ENCODE data around the gene LRRC8A. TPM values are rescaled to one million over a fixed set of nuclear protein-coding genes. Genes with fewer than 3 reads are reported as not detected.
A peak's percentile ranks its signal among the peaks of the same experiment; 100 is the strongest.

Gene LRRC8A
- total RNA-seq, 1 donor from 2014 or later, result 28.4 TPM

GRCh38 chr9:128899566-128900322 is 17.8 kb downstream of the LRRC8A start:
- H3K36me3 Mint-ChIP-seq (ENCODE audit: low read depth), result peaks cover 18% of the 10 kb centered on the region
- H3K27ac Mint-ChIP-seq, result peak overlapping the region; percentile 91
- H3K9me3 Mint-ChIP-seq, result no peaks in the 10 kb centered on the region
- DNase-seq, result peak; percentile 82
- peaks cover 63% of the 10 kb centered on the region for H3K4me1 Mint-ChIP-seq
- H3K4me3 Mint-ChIP-seq, result peak overlapping the region; percentile 62
- intact Hi-C loops (cut with micrococcal nuclease), result loop anchor here (5.0 kb wide), 1 partner anchor 442 kb away; the partner anchor contains the start of gene ODF2
- no peaks in the 10 kb centered on the region for H3K27me3 Mint-ChIP-seq

- DNase-seq, result no peak
- Mint-ChIP-seq H3K27me3 (no peaks in the 10 kb centered on the region), H3K4me3 (no peak overlapping the region), H3K9me3 (no peaks in the 10 kb centered on the region), H3K27ac (peak overlapping the region; percentile 25), H3K36me3 (ENCODE audit: low read depth) (peaks cover 11% of the 10 kb centered on the region), H3K4me1 (peaks cover 54% of the 10 kb centered on the region)
- intact Hi-C loops (cut with micrococcal nuclease), result loop anchor here (5.0 kb wide), 1 partner anchor 444 kb away; the partner anchor contains the start of gene ODF2
These were observed 19.4 kb downstream of the LRRC8A start for GRCh38 chr9:128901379-128901778.

DNA sequence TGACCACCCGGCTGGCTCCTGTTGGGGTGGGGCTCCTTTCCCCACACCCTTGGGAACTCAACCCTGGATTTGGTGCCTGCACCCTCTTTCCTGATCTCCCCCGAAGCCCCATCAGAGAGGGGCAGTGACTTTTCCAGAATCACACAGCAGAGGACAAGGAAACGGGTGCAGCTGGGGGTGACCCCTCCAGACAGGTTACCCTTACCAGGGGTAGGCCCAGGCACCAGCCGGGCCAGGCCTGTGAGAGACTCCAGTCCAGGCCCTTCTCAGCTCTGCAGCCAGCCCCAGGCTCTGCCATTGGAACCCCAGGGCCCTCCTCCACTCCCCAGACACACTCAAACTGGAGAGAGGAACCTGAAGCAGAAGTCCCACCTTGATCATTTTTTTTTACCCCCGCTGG is 19.9 kb downstream of the LRRC8A start:
- Mint-ChIP-seq H3K27me3 (no peaks in the 10 kb centered on the region), H3K27ac (peak overlapping the region; percentile 89), H3K4me3 (peak overlapping the region; percentile 76), H3K4me1 (peaks cover 57% of the 10 kb centered on the region), H3K36me3 (ENCODE audit: low read depth) (peaks cover 15% of the 10 kb centered on the region), H3K9me3 (no peaks in the 10 kb centered on the region)
- no peak for DNase-seq
- intact Hi-C loops (cut with micrococcal nuclease), result loop anchor here (1.0 to 5.0 kb wide), 3 partner anchors 10 to 445 kb away; partner anchors contain the start of genes LRRC8A and ODF2

DNA sequence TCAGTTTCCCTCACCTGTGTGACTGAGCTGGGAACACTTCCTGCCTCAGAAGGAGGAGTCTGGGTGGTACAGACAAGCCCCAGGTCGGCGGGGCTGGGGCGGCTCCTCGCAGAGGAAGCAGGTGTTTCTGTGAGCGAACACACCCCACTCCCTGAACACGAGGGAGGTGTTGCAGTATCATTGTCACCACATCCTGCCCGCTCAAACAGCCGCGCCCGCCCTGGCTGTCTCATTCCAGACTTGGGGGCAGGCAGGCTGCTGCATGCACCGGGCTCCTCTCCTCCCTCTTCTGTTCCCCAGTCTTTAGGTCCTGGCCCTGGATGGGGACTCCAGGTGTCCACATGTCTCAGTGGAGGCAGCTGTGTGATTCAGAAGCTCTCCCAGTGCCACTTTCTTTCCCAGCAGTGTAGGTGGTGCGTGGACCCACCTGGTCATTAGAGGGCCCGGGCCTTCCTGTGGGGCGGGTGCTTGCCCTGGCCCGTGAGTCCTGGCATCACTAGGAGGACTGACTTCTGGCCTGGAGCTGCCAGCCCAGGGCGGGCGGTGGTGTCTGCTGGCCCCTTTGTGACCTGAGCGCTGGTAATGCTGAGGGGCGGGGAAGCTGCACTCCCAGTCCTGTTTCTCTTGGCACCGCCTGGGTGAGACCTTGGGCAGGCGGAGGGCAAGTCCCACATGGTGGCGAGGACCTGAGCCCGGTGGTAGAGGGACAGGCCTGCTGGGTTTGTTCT is 20.6 kb downstream of the LRRC8A start:
- H3K4me1 Mint-ChIP-seq, result peaks cover 57% of the 10 kb centered on the region
- intact Hi-C loops (cut with micrococcal nuclease), result loop anchor here (1.0 to 5.0 kb wide), 3 partner anchors 10 to 445 kb away; partner anchors contain the start of genes LRRC8A and ODF2
- no peaks in the 10 kb centered on the region for H3K27me3 Mint-ChIP-seq
- DNase-seq, result peak; percentile 95
- H3K27ac Mint-ChIP-seq, result peak overlapping the region; percentile 89
- peak overlapping the region; percentile 76 for H3K4me3 Mint-ChIP-seq
- H3K36me3 Mint-ChIP-seq (ENCODE audit: low read depth), result peaks cover 17% of the 10 kb centered on the region
- no peaks in the 10 kb centered on the region for H3K9me3 Mint-ChIP-seq

- peak overlapping the region; percentile 89 for H3K27ac Mint-ChIP-seq
- H3K4me1 Mint-ChIP-seq, result peaks cover 53% of the 10 kb centered on the region
- peak overlapping the region; percentile 76 for H3K4me3 Mint-ChIP-seq
- DNase-seq, result no peak
- H3K27me3 Mint-ChIP-seq, result no peaks in the 10 kb centered on the region
- no peaks in the 10 kb centered on the region for H3K9me3 Mint-ChIP-seq
- intact Hi-C loops (cut with micrococcal nuclease), result loop anchor here (5.0 kb wide), 1 partner anchor 446 kb away; the partner anchor contains the start of gene ODF2
- peaks cover 20% of the 10 kb centered on the region for H3K36me3 Mint-ChIP-seq (ENCODE audit: low read depth)
These were observed 21.1 kb downstream of the LRRC8A start for GRCh38 chr9:128903079-128903461.

DNA sequence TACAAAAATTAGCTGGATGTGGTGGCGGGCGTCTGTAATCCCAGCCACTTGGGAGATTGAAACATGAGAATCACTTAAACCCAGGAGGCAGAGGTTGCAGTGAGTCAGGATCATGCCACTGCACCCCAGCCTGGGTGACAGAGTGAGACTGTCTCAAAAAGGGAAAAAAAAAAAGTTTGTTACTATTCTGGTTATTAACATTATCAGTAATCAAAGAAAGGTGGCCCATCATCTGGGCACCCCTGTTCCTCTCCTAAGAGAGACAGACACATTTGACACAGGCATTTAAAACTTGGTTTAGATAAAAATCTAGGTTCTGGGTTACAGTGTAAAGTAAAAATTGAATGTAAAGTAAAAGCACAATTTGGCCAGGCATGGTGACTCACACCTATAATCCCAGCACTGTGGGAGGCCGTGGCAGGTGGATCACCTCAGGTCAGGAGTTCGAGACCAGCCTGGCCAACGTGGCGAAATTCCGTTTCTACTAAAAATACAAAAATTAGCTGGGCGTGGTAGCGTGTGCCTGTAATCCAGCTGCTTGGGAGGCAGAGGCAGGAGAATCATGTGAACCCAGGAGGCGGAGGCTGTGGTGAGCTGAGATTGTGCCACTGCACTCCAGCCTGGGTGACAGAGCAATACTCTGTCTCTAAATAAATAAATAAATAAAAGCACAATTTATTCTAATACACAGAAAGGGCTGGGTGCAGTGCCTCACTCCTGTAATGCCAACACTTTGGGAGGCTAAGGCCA is 22.1 kb downstream of the LRRC8A start:
- no peaks in the 10 kb centered on the region for H3K27me3 Mint-ChIP-seq
- intact Hi-C loops (cut with micrococcal nuclease), result loop anchor here (5.0 kb wide), 1 partner anchor 447 kb away; the partner anchor contains the start of gene ODF2
- H3K4me3 Mint-ChIP-seq, result peak overlapping the region; percentile 76
- peak overlapping the region; percentile 89 for H3K27ac Mint-ChIP-seq
- peaks cover 24% of the 10 kb centered on the region for H3K36me3 Mint-ChIP-seq (ENCODE audit: low read depth)
- DNase-seq, result no peak
- peaks cover 48% of the 10 kb centered on the region for H3K4me1 Mint-ChIP-seq
- no peaks in the 10 kb centered on the region for H3K9me3 Mint-ChIP-seq

- intact Hi-C loops (cut with micrococcal nuclease), result no loop called here
- no peak for DNase-seq
- Mint-ChIP-seq H3K27ac (peak overlapping the region; percentile 17), H3K4me1 (peaks cover 41% of the 10 kb centered on the region), H3K27me3 (no peaks in the 10 kb centered on the region), H3K4me3 (no peak overlapping the region), H3K9me3 (no peaks in the 10 kb centered on the region), H3K36me3 (ENCODE audit: low read depth) (peaks cover 29% of the 10 kb centered on the region)
These were observed 24.0 kb downstream of the LRRC8A start for GRCh38 chr9:128905964-128906363.

- H3K9me3 Mint-ChIP-seq, result no peaks in the 10 kb centered on the region
- H3K36me3 Mint-ChIP-seq (ENCODE audit: low read depth), result peaks cover 31% of the 10 kb centered on the region
- no peak for DNase-seq
- peak overlapping the region; percentile 82 for H3K27ac Mint-ChIP-seq
- no peaks in the 10 kb centered on the region for H3K27me3 Mint-ChIP-seq
- no peak overlapping the region for H3K4me3 Mint-ChIP-seq
- intact Hi-C loops (cut with micrococcal nuclease), result no loop called here
- peaks cover 47% of the 10 kb centered on the region for H3K4me1 Mint-ChIP-seq
These were observed 24.8 kb downstream of the LRRC8A start for GRCh38 chr9:128906741-128907140.

GRCh38 chr9:128908372-128908771 is 26.4 kb downstream of the LRRC8A start:
- peaks cover 50% of the 10 kb centered on the region for H3K4me1 Mint-ChIP-seq
- no peak for DNase-seq
- peaks cover 44% of the 10 kb centered on the region for H3K36me3 Mint-ChIP-seq (ENCODE audit: low read depth)
- no peaks in the 10 kb centered on the region for H3K9me3 Mint-ChIP-seq
- no peak overlapping the region for H3K4me3 Mint-ChIP-seq
- no peaks in the 10 kb centered on the region for H3K27me3 Mint-ChIP-seq
- intact Hi-C loops (cut with micrococcal nuclease), result no loop called here
- H3K27ac Mint-ChIP-seq, result no peak overlapping the region

DNA sequence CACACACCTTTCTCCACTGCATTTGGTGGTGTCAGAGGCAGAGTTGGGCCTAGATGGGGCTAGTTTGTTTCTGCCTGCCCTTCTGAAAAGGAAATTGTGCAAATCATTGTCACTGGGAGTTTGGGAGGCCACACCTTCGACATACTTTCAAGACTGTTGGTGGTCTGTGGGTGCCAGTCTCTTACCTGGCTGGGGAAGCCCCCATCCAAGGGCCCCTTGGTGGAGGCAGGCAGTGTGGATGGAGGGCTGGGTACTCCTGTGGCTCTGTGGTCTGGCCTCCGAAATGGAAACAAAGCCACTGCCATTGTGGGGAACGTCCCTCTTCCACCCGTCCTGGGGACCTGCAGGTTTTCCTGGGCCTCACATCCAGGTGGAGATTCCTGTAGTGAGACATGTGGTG is 27.9 kb downstream of the LRRC8A start:
- no peaks in the 10 kb centered on the region for H3K9me3 Mint-ChIP-seq
- H3K4me3 Mint-ChIP-seq, result no peak overlapping the region
- H3K36me3 Mint-ChIP-seq (ENCODE audit: low read depth), result peaks cover 46% of the 10 kb centered on the region
- intact Hi-C loops (cut with micrococcal nuclease), result no loop called here
- H3K27me3 Mint-ChIP-seq, result no peaks in the 10 kb centered on the region
- no peak for DNase-seq
- H3K27ac Mint-ChIP-seq, result no peak overlapping the region
- H3K4me1 Mint-ChIP-seq, result peaks cover 53% of the 10 kb centered on the region

GRCh38 chr9:128910906-128911305 is 29.0 kb downstream of the LRRC8A start:
- H3K9me3 Mint-ChIP-seq, result no peaks in the 10 kb centered on the region

GRCh38 chr9:128911529-128912035 is 29.6 kb downstream of the LRRC8A start:
- Mint-ChIP-seq H3K27me3 (no peaks in the 10 kb centered on the region), H3K4me3 (peak overlapping the region; percentile 74), H3K36me3 (ENCODE audit: low read depth) (peaks cover 49% of the 10 kb centered on the region), H3K27ac (peak overlapping the region; percentile 94), H3K4me1 (peaks cover 46% of the 10 kb centered on the region), H3K9me3 (no peaks in the 10 kb centered on the region)
- intact Hi-C loops (cut with micrococcal nuclease), result loop anchor here (1.0 kb wide), 1 partner anchor 9 kb away; no protein-coding TSS in a partner anchor
- no peak for DNase-seq

More at GRCh38 chr9:128910906-128911305, 29.0 kb downstream of the LRRC8A start:
- H3K4me1 Mint-ChIP-seq, result peaks cover 48% of the 10 kb centered on the region
- peaks cover 47% of the 10 kb centered on the region for H3K36me3 Mint-ChIP-seq (ENCODE audit: low read depth)
- peak overlapping the region; percentile 80 for H3K27ac Mint-ChIP-seq
- intact Hi-C loops (cut with micrococcal nuclease), result no loop called here
- no peaks in the 10 kb centered on the region for H3K27me3 Mint-ChIP-seq
- H3K4me3 Mint-ChIP-seq, result no peak overlapping the region
- no peak for DNase-seq

GRCh38 chr9:128912270-128912853 is 30.4 kb downstream of the LRRC8A start:
- no peak for DNase-seq
- Mint-ChIP-seq H3K36me3 (ENCODE audit: low read depth) (peaks cover 48% of the 10 kb centered on the region), H3K27me3 (no peaks in the 10 kb centered on the region), H3K9me3 (no peaks in the 10 kb centered on the region), H3K27ac (peak overlapping the region; percentile 94), H3K4me1 (peaks cover 44% of the 10 kb centered on the region), H3K4me3 (peak overlapping the region; percentile 74)
- intact Hi-C loops (cut with micrococcal nuclease), result loop anchor here (1.0 kb wide), 1 partner anchor 10 kb away; no protein-coding TSS in a partner anchor
